ENCODE data around the gene TCF7L2.

DNA sequence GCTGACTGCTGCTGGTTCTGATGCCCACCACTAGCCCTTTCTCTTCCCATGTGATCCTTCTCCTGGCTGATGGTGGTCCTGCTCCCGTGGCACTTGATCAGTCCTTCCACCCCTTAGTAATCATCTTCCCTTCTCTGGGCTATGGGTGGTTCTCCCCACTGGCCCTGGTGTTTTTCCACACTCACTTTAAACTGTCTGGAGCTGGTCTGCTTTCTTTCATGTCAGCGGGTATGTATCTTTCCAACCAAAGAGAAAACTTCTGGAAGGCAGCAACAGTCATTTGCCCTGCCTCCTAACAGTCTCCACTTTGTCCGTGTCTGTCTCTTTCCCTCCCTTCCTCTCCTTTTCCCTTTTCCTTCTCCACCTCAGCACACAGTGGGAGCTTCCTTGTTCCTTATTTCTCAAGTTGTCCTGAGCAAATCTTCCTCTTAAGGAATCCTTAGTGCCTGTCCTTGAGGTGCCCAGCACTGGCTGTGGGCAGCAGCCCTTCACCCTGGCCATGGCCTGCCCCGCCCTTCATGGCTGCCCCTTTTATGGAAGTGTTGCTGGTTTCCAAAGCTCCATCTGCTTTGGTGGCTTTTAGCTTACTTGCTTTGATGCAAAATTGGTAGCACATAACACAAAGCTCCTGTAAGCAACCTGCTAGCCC is 189.0 kb downstream of the TCF7L2 start:
- no peak for TF ChIP-seq CTCF (IDR thresholded peaks at IDR 0.05)
- TF ChIP-seq POLR2A (IDR thresholded peaks at IDR 0.05) = no peak
